WTC11 (cell line): Measurements from ENCODE around the gene MAPT. TPM values are rescaled to one million over a fixed set of nuclear protein-coding genes. Genes with fewer than 3 reads are reported as not detected.
A peak's percentile ranks its signal among the peaks of the same experiment; 100 is the strongest.
"Not testable (repeated sequence)": the region's sequence is repeated elsewhere in the genome, so short reads cannot be mapped to it uniquely, and the experiment has no call there.

Experiments
- ATAC-seq: fragments of 200-7000 bp; cut with Tn5 transposase; 2 replicates; pipeline ENCODE4 v1.10.0; 2021; ENCODE audit warnings: mild to moderate bottlenecking, moderate library complexity
- CTCF ChIA-PET: fragments of 300-600 bp; sonication (Branson Sonifier 250); formaldehyde crosslinking; loops from one replicate; lab custom pipeline; 2021; ENCODE audit warnings: antibody characterized with exemption; lab: Charles Lee
- POLR2A ChIA-PET: fragments of 350-600 bp; sonication (Branson Sonifier 250); formaldehyde crosslinking; loops from one replicate; lab custom pipeline; 2021; ENCODE audit warnings: antibody characterized with exemption; lab: Charles Lee
- DNase-seq: peaks from one replicate; pipeline ENCODE4 v3.0.0; 2021; ENCODE audit warnings: low spot score
- H3K27ac Mint-ChIP-seq: 2 replicates; pipeline ENCODE4 v1.8.0; 2021; ENCODE audit warnings: mixed read lengths
- H3K27me3 Mint-ChIP-seq: 2 replicates; pipeline ENCODE4 v1.8.0; 2021; ENCODE audit warnings: low read depth, mild to moderate bottlenecking, moderate library complexity, mixed read lengths
- H3K36me3 Mint-ChIP-seq: 2 replicates; pipeline ENCODE4 v1.8.0; 2021; ENCODE audit warnings: mixed read lengths
- H3K4me1 Mint-ChIP-seq: 2 replicates; pipeline ENCODE4 v1.8.0; 2022; ENCODE audit warnings: mixed read lengths
- H3K4me3 Mint-ChIP-seq: 2 replicates; pipeline ENCODE4 v1.8.0; 2021; ENCODE audit warnings: mild to moderate bottlenecking, moderate library complexity, mixed read lengths
- H3K9me3 Mint-ChIP-seq: 2 replicates; pipeline ENCODE4 v1.8.0; 2021; ENCODE audit warnings: mixed read lengths
- CBFB ChIP-seq: sonication (generic); formaldehyde crosslinking; IDR thresholded peaks from 2 replicates; pipeline ENCODE4 v1.8.1; 2022; ENCODE audit warnings: mild to moderate bottlenecking, low read depth, missing genetic modification reagents
- MXD4 ChIP-seq: fragments of 250-450 bp; sonication (Bioruptor Pico); IDR thresholded peaks from 2 replicates; pipeline ENCODE4 v1.8.0; 2021; ENCODE audit warnings: mild to moderate bottlenecking, moderate library complexity, borderline replicate concordance
- SMAD4 ChIP-seq: sonication (generic); formaldehyde crosslinking; IDR thresholded peaks from 2 replicates; pipeline ENCODE4 v1.8.0; 2022; ENCODE audit warnings: mild to moderate bottlenecking, missing genetic modification reagents
- TCF7 ChIP-seq: sonication (generic); formaldehyde crosslinking; IDR thresholded peaks from 2 replicates; pipeline ENCODE4 v1.8.0; 2022; ENCODE audit warnings: mild to moderate bottlenecking, low read depth, missing genetic modification reagents, moderate library complexity
- TEAD4 ChIP-seq: sonication (generic); formaldehyde crosslinking; IDR thresholded peaks from 2 replicates; pipeline ENCODE4 v1.8.0; 2022; ENCODE audit warnings: mild to moderate bottlenecking, missing genetic modification reagents
- ZBTB21 ChIP-seq: sonication (generic); formaldehyde crosslinking; IDR thresholded peaks from 2 replicates; pipeline ENCODE4 v1.8.1; 2023; ENCODE audit warnings: mild to moderate bottlenecking, missing genetic modification reagents, borderline replicate concordance
- ZNF416 ChIP-seq: fragments of 250-450 bp; sonication (Bioruptor Pico); IDR thresholded peaks from 2 replicates; pipeline ENCODE4 v1.9.0; 2021; ENCODE audit warnings: mild to moderate bottlenecking, inconsistent platforms
- total RNA-seq: library from RNA; stranded (reverse); gene quantifications from 3 replicates; pipeline ENCODE4 v1.2.3, GENCODE V29; 2021
- TF ChIP-seq, protein P1 (sequence below): fragments of 250-450 bp; sonication (Bioruptor Pico); IDR thresholded peaks from 2 replicates; pipeline ENCODE4 v2.1.2; 2022; ENCODE audit warnings: mild to moderate bottlenecking, moderate library complexity
- TF ChIP-seq, protein P2 (sequence below): fragments of 200-600 bp; IDR thresholded peaks from 2 replicates; pipeline ENCODE4 v1.8.0; 2022; ENCODE audit warnings: antibody characterized with exemption
- TF ChIP-seq, protein P3 (sequence below): fragments of 250-450 bp; sonication (Bioruptor Pico); IDR thresholded peaks from 2 replicates; pipeline ENCODE4 v1.9.0; 2021; ENCODE audit warnings: moderate library complexity, mild to moderate bottlenecking, inconsistent platforms, borderline replicate concordance
- TF ChIP-seq, protein P4 (sequence below): fragments of 250-450 bp; sonication (Bioruptor Pico); IDR thresholded peaks from 2 replicates; pipeline ENCODE4 v1.9.0; 2021; ENCODE audit warnings: mild to moderate bottlenecking
- TF ChIP-seq, protein P5 (sequence below): fragments of 250-450 bp; sonication (Bioruptor Pico); conservative IDR thresholded peaks from 2 replicates; pipeline ENCODE4 v1.9.0; 2021; ENCODE audit warnings: mild to moderate bottlenecking
- TF ChIP-seq, protein P6 (sequence below): sonication (generic); formaldehyde crosslinking; conservative IDR thresholded peaks from 2 replicates; pipeline ENCODE4 v1.8.1; 2022; ENCODE audit warnings: mild to moderate bottlenecking, missing genetic modification reagents

Gene MAPT
- total RNA-seq, 1 experiment from 2014 or later = 2.2 TPM

DNA sequence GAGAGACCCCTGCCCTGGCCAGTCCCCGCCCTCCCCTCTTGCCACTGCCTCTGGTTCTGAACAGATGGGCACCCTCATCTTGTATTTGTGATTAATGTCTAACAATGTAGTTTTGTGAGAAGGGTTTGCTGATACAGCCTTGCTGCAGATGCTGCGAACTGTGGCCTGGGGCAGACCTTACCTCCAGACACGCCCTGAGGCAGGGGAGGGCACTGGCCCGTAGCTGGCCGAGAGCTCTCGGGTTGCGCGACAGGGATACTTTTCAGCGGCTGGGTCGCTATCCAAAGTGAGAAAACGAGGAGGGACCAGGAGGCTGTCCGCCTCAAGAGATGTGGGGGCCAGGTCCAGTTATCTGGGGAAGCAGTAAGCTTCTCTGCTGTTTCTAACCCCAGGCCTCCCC is 126.6 kb downstream of the MAPT start:
- H3K4me1 Mint-ChIP-seq = no peaks in the 10 kb centered on the region
- POLR2A ChIA-PET = no interaction called here
- H3K27me3 Mint-ChIP-seq = no peaks in the 10 kb centered on the region
- H3K27ac Mint-ChIP-seq = no peak overlapping the region
- TF ChIP-seq, protein P1, sequence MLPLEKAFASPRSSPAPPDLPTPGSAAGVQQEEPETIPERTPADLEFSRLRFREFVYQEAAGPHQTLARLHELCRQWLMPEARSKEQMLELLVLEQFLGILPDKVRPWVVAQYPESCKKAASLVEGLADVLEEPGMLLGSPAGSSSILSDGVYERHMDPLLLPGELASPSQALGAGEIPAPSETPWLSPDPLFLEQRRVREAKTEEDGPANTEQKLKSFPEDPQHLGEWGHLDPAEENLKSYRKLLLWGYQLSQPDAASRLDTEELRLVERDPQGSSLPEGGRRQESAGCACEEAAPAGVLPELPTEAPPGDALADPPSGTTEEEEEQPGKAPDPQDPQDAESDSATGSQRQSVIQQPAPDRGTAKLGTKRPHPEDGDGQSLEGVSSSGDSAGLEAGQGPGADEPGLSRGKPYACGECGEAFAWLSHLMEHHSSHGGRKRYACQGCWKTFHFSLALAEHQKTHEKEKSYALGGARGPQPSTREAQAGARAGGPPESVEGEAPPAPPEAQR (CRISPR knock-in tag) = no peak
- no peak overlapping the region for H3K4me3 Mint-ChIP-seq
- ATAC-seq (peak; percentile 42), DNase-seq (no peak)
- H3K36me3 Mint-ChIP-seq = peaks cover 3% of the 10 kb centered on the region; the same call in 1 of the 2 replicates
- no peaks in the 10 kb centered on the region for H3K9me3 Mint-ChIP-seq
- CTCF ChIA-PET = interaction anchor here (1.2 to 1.8 kb wide), 2 partner anchors 50 to 192 kb away, joined by 3 to 9 read pairs; no protein-coding TSS in a partner anchor

DNA sequence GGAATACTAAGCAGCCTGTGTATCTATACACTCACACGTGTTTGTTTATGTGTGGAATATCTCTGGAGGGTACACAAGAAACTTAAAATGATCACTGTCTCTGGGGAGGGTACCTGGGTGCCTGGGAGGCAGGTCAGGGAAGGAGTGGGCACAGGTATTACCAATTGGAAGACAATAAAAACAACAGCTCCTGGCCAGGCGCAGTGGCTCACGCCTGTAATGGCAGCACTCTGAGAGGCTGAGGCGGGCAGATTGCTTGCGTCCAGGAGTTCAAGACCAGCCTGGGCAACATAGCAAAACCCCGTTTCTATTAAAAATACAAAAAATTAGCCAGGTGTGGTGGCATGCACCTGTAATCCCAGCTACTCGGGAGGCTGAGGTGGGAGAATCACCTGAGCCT is 129.0 kb downstream of the MAPT start:
- H3K4me1 Mint-ChIP-seq = peaks cover 16% of the 10 kb centered on the region
- H3K9me3 Mint-ChIP-seq, H3K36me3 Mint-ChIP-seq, ATAC-seq, POLR2A ChIA-PET, H3K27me3 Mint-ChIP-seq, H3K4me3 Mint-ChIP-seq, H3K27ac Mint-ChIP-seq, DNase-seq: not testable (repeated sequence)
- CTCF ChIA-PET = interaction anchor here (0.7 to 1.1 kb wide), 2 partner anchors 21 to 170 kb away, joined by 3 read pairs; partner anchors contain the start of gene KANSL1

DNA sequence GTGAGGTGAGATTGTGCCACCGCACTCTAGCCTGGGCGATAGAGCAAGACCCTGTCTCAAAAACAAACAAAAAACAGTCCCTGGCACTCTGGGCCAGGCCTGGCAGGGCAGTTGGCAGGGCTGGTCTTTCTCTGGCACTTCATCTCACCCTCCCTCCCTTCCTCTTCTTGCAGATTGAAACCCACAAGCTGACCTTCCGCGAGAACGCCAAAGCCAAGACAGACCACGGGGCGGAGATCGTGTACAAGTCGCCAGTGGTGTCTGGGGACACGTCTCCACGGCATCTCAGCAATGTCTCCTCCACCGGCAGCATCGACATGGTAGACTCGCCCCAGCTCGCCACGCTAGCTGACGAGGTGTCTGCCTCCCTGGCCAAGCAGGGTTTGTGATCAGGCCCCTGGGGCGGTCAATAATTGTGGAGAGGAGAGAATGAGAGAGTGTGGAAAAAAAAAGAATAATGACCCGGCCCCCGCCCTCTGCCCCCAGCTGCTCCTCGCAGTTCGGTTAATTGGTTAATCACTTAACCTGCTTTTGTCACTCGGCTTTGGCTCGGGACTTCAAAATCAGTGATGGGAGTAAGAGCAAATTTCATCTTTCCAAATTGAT is 129.5 kb downstream of the MAPT start:
- H3K9me3 Mint-ChIP-seq = no peaks in the 10 kb centered on the region
- no peak overlapping the region for H3K4me3 Mint-ChIP-seq
- peaks cover 21% of the 10 kb centered on the region for H3K4me1 Mint-ChIP-seq
- no peak overlapping the region for H3K27ac Mint-ChIP-seq
- DNase-seq (no peak), ATAC-seq (no peak)
- H3K27me3 Mint-ChIP-seq = no peaks in the 10 kb centered on the region
- H3K36me3 Mint-ChIP-seq = peaks cover 3% of the 10 kb centered on the region; the same call in 1 of the 2 replicates
- POLR2A ChIA-PET = no interaction called here
- CTCF ChIA-PET = interaction anchor here (1.1 kb wide), 1 partner anchor 169 kb away, joined by 3 read pairs; the partner anchor contains the start of gene KANSL1
- TF ChIP-seq, protein P2, sequence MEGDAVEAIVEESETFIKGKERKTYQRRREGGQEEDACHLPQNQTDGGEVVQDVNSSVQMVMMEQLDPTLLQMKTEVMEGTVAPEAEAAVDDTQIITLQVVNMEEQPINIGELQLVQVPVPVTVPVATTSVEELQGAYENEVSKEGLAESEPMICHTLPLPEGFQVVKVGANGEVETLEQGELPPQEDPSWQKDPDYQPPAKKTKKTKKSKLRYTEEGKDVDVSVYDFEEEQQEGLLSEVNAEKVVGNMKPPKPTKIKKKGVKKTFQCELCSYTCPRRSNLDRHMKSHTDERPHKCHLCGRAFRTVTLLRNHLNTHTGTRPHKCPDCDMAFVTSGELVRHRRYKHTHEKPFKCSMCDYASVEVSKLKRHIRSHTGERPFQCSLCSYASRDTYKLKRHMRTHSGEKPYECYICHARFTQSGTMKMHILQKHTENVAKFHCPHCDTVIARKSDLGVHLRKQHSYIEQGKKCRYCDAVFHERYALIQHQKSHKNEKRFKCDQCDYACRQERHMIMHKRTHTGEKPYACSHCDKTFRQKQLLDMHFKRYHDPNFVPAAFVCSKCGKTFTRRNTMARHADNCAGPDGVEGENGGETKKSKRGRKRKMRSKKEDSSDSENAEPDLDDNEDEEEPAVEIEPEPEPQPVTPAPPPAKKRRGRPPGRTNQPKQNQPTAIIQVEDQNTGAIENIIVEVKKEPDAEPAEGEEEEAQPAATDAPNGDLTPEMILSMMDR = no peak
- TF ChIP-seq ZBTB21 (CRISPR knock-in tag) = no peak
- TF ChIP-seq SMAD4 = no peak
- TF ChIP-seq, protein P3, sequence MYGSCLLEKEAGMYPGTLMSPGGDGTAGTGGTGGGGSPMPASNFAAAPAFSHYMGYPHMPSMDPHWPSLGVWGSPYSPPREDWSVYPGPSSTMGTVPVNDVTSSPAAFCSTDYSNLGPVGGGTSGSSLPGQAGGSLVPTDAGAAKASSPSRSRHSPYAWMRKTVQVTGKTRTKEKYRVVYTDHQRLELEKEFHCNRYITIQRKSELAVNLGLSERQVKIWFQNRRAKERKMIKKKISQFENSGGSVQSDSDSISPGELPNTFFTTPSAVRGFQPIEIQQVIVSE (CRISPR knock-in tag) = no peak
- TF ChIP-seq, protein P1 (CRISPR knock-in tag) = no peak
- TF ChIP-seq CBFB = no peak
- TF ChIP-seq ZNF416 (CRISPR knock-in tag) = no peak
- TF ChIP-seq, protein P4, sequence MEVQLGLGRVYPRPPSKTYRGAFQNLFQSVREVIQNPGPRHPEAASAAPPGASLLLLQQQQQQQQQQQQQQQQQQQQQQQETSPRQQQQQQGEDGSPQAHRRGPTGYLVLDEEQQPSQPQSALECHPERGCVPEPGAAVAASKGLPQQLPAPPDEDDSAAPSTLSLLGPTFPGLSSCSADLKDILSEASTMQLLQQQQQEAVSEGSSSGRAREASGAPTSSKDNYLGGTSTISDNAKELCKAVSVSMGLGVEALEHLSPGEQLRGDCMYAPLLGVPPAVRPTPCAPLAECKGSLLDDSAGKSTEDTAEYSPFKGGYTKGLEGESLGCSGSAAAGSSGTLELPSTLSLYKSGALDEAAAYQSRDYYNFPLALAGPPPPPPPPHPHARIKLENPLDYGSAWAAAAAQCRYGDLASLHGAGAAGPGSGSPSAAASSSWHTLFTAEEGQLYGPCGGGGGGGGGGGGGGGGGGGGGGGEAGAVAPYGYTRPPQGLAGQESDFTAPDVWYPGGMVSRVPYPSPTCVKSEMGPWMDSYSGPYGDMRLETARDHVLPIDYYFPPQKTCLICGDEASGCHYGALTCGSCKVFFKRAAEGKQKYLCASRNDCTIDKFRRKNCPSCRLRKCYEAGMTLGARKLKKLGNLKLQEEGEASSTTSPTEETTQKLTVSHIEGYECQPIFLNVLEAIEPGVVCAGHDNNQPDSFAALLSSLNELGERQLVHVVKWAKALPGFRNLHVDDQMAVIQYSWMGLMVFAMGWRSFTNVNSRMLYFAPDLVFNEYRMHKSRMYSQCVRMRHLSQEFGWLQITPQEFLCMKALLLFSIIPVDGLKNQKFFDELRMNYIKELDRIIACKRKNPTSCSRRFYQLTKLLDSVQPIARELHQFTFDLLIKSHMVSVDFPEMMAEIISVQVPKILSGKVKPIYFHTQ (CRISPR knock-in tag) = no peak
- TF ChIP-seq, protein P5, sequence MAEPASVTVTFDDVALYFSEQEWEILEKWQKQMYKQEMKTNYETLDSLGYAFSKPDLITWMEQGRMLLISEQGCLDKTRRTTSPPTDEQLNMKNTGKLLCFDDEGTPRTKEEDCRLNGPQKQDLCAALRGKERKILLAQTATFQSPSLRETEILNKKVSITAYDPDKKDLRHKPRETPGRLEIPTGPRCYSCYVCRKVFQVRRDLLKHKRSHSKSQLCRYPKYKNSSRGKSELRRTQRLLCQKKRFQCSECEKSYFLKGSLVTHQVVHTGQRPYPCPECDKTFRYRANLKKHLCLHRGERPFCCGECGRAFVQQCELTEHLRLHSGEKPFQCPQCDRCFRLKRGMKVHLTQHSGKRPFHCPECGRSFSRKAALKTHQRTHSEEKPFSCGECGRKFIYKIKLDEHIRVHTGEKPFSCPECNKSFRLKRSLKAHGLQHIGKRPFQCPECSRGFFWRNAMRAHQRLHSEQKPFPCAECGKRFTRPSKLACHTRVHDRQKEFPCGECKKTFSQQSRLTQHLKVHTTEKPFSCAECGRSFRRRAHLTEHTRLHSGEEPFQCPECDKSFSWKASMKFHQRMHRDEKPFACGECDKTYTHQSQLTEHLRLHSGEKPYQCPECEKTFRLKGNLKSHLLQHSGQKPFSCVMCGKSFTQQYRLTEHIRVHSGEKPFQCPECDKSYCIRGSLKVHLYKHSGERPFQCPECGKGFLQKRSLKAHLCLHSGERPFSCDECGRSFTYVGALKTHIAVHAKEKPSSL (CRISPR knock-in tag) = no peak
- TF ChIP-seq, protein P6, sequence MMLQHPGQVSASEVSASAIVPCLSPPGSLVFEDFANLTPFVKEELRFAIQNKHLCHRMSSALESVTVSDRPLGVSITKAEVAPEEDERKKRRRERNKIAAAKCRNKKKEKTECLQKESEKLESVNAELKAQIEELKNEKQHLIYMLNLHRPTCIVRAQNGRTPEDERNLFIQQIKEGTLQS (CRISPR knock-in tag) = no peak
- TF ChIP-seq TEAD4 (CRISPR knock-in tag) = no peak
- TF ChIP-seq MXD4 = no peak
- no peak for TF ChIP-seq TCF7 (CRISPR knock-in tag)
